ENCODE measurements around the gene TLX1.

DNA sequence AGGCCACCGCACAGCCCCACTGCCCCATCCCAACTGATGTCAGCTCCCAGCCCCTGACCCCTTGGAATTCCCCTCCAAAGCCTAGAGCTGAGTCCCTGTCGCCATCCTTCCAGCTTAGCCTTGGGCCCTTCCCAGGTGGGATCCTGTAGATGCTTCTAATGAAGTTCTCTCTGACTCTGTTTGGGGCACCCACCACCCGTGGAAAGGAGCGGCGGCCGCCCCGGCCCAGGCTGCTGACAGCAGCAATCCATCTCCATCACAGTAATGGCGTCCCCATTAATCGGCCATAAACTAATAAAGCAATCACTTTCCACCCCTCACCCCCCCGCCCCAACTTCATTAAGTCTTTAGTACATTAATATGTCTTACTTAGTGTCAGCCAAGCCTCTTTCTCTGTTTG lies 43.7 kb upstream of the TLX1 start:
- TF ChIP-seq TCF12 (IDR thresholded peaks at IDR 0.05; ENCODE audit: low read depth) (no peak), TAF1 (IDR thresholded peaks at IDR 0.05; ENCODE audit: low read depth) (no peak), CREB1 (IDR thresholded peaks at IDR 0.05; ENCODE audit: low read depth) (no peak), FOXM1 (IDR thresholded peaks at IDR 0.05; ENCODE audit: borderline replicate concordance, low read depth) (no peak), YY1 (IDR thresholded peaks at IDR 0.05; ENCODE audit: low read depth) (no peak)
- TF ChIP-seq, protein P1, sequence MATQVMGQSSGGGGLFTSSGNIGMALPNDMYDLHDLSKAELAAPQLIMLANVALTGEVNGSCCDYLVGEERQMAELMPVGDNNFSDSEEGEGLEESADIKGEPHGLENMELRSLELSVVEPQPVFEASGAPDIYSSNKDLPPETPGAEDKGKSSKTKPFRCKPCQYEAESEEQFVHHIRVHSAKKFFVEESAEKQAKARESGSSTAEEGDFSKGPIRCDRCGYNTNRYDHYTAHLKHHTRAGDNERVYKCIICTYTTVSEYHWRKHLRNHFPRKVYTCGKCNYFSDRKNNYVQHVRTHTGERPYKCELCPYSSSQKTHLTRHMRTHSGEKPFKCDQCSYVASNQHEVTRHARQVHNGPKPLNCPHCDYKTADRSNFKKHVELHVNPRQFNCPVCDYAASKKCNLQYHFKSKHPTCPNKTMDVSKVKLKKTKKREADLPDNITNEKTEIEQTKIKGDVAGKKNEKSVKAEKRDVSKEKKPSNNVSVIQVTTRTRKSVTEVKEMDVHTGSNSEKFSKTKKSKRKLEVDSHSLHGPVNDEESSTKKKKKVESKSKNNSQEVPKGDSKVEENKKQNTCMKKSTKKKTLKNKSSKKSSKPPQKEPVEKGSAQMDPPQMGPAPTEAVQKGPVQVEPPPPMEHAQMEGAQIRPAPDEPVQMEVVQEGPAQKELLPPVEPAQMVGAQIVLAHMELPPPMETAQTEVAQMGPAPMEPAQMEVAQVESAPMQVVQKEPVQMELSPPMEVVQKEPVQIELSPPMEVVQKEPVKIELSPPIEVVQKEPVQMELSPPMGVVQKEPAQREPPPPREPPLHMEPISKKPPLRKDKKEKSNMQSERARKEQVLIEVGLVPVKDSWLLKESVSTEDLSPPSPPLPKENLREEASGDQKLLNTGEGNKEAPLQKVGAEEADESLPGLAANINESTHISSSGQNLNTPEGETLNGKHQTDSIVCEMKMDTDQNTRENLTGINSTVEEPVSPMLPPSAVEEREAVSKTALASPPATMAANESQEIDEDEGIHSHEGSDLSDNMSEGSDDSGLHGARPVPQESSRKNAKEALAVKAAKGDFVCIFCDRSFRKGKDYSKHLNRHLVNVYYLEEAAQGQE (IDR thresholded peaks at IDR 0.05; ENCODE audit: low read depth) = no peak
- TF ChIP-seq, protein P2, sequence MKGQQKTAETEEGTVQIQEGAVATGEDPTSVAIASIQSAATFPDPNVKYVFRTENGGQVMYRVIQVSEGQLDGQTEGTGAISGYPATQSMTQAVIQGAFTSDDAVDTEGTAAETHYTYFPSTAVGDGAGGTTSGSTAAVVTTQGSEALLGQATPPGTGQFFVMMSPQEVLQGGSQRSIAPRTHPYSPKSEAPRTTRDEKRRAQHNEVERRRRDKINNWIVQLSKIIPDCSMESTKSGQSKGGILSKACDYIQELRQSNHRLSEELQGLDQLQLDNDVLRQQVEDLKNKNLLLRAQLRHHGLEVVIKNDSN (IDR thresholded peaks at IDR 0.05) = no peak

Measured in Ishikawa (cell line).